Fibroblast of mammary gland (primary cell): ENCODE results near the gene AQP7.

Experiments
- DNase-seq: peaks from one replicate; pipeline ENCODE4 v3.0.0-alpha.2; 2010; ENCODE audit warnings: low read depth
- H3K4me3 ChIP-seq: 2 replicates; pipeline ENCODE4 v1.5.1; 2011; ENCODE audit warnings: low read depth, mild to moderate bottlenecking, low read length, moderate library complexity; ENCODE audit not compliant: control insufficient read depth
- CTCF ChIP-seq: conservative IDR thresholded peaks from 2 replicates; pipeline ENCODE4 v1.5.1; 2011; ENCODE audit warnings: low read depth, low read length, inconsistent platforms; ENCODE audit not compliant: control insufficient read depth, insufficient read depth

AQP7 gene

GRCh38 chr9:33439731-33440130 lies 37.4 kb upstream of the AQP7 start:
- DNase-seq, result no peak
- H3K4me3 ChIP-seq, result no peak overlapping the region
- no peak for TF ChIP-seq CTCF

- H3K4me3 ChIP-seq, result no peak overlapping the region
- no peak for TF ChIP-seq CTCF
- no peak for DNase-seq
Observed at GRCh38 chr9:33438926-33439680, 36.7 kb upstream of the AQP7 start.

- DNase-seq, result no peak
- no peak overlapping the region for H3K4me3 ChIP-seq
- no peak for TF ChIP-seq CTCF
Observed at GRCh38 chr9:33437898-33438297, 35.5 kb upstream of the AQP7 start.

GRCh38 chr9:33437205-33437604 lies 34.8 kb upstream of the AQP7 start:
- no peak for DNase-seq
- TF ChIP-seq CTCF, result no peak
- no peak overlapping the region for H3K4me3 ChIP-seq

- no peak for DNase-seq
- H3K4me3 ChIP-seq, result no peak overlapping the region
- no peak for TF ChIP-seq CTCF
Observed at GRCh38 chr9:33436445-33436844, 34.1 kb upstream of the AQP7 start.

- TF ChIP-seq CTCF, result no peak
- DNase-seq, result no peak
- no peak overlapping the region for H3K4me3 ChIP-seq
Observed at GRCh38 chr9:33435821-33436277, 33.5 kb upstream of the AQP7 start.
